LoVo (cell line): Measurements from ENCODE around the gene FIGN.

Experiments used
- DNase-seq: peaks from one replicate; pipeline ENCODE4 v3.0.0-alpha.2; 2016; ENCODE audit warnings: low spot score

The FIGN gene

GRCh38 chr2:163662141-163662780, 73.5 kb downstream of the FIGN start:
- no peak for DNase-seq

DNA sequence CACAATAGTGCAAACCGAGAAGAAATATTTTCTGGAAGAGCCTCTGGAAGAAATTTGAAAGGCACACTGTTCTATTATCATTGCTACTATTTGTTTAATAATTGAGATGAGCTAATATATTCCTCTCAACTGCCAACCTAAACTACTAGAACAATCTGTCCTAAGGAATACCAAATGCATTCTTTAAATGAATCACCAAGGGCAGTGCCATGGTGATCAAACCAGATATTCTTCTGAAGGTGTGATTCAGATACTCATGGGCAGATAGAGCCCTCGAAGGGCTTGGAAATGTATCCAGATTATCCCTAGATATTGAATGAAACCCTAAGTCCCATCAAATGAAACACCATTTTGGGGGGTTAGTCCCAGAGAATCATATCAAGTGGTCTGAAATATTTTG, 76.6 kb downstream of the FIGN start:
- no peak for DNase-seq

DNA sequence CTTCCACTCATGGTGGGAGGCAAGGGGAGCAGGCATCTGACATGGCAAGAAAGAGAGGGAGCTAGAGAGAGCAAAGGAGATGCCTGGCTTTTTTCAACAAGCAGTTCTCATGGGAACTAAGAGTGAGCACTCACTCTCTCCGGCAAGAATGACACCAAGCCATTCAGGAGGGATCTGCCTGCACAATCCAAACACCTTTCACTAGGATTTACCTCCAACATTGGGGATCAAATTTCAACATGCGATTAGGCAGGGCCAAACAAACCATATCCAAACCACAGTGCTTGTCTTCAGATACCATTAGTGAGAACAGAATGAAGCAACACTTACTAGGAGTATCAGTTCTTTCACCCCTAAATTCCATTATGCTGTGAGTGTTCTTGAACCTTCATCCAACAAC, 77.3 kb downstream of the FIGN start:
- no peak for DNase-seq

GRCh38 chr2:163657281-163657656, 78.5 kb downstream of the FIGN start:
- no peak for DNase-seq

DNA sequence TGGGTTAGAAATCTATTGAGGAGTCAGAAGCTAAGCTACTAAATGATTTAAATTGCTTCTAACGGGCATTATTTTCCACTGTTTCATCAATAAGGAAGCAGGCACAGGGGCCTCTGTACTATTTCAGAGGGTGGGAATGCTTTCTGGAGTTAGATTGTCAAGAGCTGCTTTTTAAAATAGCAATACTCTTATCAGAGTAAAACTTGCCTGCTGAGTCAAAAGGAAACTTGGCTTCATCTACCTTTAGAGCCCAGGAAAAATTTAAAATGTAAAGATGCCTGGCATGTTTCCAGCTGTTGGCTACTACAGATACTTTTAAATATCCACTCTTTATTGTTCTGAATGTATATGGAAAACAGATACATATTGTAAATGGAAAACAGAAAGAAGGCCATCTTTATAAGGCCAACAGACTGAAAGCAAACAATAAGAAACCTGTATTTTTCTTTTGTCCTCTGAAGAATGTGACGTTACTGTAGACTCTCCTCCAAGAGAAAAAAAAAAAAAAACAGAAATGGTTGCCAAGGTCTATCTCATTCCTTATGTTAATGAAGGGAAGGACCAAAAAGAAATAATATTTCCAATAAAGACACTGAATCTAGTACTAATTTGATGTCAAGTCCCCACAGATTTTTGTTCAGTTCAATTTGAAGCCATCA, 79.1 kb downstream of the FIGN start:
- no peak for DNase-seq

- DNase-seq = no peak
These were observed 80.1 kb downstream of the FIGN start for GRCh38 chr2:163655667-163656066.

GRCh38 chr2:163652751-163653150, 83.1 kb downstream of the FIGN start:
- DNase-seq = no peak

GRCh38 chr2:163649080-163649479, 86.7 kb downstream of the FIGN start:
- no peak for DNase-seq

DNA sequence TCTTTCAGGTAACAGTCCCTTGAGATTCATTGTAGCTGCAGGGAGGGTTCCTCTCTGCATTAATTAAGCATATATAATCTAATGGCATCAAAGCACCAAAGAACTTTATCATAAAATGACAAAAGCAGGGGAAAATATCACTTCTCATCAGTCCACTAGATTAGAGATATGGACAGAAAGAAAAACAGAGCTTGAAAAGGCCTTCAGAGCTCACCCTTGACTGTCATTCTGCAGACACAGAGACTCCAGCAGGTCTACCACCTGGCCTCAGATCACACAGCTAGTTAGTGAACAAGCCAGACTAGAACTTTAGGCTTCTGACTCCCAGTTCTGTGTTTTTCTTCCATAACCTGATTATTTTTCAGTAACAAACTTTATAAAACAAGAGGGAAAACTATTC, 88.5 kb downstream of the FIGN start:
- DNase-seq = no peak

- no peak for DNase-seq
These were observed 89.1 kb downstream of the FIGN start for GRCh38 chr2:163646687-163647086.

DNA sequence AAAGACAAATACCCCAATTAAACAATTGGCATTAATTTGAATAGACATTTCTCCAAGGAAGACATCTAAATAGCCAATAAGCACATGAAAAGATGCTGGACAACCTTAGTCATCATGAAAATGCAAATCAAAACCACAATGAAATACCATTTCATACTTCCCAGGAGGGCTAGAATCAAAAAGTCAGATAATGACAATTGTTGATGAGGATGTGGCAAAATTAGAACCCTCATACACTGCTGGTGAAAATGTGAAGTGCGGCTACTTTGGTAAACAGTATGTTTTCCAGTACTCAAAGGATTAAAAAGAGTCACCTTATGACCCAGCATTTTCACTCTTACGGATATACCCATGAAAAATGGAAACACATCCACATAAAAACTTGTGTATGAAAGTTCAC, 91.6 kb downstream of the FIGN start:
- DNase-seq = no peak

DNA sequence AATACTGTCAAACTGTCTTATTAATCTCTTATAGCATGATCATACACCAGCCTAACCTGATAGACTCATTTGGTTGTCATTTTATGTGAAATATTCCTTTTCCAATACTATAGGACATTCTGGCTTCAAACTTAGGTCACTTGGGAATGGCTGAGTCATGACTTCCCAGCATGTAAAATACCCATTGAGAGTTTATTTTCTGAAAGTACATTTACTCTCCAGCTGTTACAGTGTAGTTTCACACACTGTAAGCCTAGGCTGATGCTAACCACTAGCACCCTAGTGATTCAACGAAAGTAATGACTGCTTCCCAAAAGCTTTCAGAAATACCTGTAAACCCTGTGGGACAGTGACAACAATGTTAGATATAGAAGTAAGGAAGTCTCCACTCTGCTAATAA, 93.8 kb downstream of the FIGN start:
- no peak for DNase-seq

- no peak for DNase-seq
These were observed 95.1 kb downstream of the FIGN start for GRCh38 chr2:163640542-163641193.

DNA sequence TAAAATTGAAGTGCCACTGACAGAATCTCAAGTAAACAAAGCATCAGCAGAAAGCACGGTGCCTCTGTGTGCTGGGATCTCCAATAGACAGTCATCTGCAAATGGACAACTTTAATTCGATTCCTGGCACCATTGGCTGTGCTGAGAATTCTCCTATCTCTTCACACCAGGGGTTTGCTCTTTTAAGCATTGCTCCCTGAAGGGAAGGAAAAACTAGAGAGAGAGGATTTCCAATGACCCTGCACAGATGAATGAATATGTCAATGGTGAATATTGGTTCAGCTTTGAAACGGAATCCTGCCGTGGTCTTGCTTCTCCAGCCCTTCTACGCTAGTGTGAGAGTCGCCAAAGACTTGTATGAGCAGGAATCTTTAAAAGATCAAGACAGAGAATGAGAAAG, 97.9 kb downstream of the FIGN start:
- no peak for DNase-seq

DNA sequence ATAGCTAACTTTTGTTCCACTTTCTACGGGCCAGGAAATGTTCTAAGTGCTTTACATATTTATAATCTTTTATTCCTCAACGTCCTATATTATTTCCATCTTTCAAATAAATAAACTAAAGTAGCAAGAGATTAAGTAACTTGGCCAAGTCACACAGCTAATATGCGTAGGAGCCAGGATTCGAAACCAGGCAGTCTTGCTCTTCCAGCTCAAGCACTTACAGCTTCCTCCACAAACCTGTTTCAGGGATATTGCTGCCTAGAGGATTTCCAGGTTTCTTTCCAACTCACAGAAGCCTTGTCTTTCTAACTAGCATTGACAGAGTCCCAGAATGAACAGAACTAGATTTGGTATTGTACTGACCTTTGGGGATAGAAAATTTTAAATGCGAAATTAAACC, 102.5 kb downstream of the FIGN start:
- DNase-seq = no peak

DNA sequence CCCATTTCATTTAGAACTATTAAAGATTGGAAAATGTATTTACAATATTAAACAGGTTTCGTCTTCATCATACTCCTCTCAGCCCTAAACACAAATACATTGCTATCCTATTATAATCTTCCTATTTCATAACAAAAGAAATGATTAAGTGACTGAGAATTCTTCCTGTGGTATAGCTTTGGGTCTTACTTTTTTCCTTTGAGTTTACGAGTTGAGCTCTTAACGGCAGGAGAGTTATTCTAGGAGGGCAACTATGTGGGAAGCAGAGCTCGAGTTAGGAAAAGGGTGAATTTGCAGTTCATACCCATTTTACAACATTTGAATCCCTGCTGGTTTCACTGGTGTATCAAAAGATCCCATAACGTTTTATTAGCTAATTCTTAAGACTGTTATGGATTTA, 105.0 kb downstream of the FIGN start:
- DNase-seq = no peak

DNA sequence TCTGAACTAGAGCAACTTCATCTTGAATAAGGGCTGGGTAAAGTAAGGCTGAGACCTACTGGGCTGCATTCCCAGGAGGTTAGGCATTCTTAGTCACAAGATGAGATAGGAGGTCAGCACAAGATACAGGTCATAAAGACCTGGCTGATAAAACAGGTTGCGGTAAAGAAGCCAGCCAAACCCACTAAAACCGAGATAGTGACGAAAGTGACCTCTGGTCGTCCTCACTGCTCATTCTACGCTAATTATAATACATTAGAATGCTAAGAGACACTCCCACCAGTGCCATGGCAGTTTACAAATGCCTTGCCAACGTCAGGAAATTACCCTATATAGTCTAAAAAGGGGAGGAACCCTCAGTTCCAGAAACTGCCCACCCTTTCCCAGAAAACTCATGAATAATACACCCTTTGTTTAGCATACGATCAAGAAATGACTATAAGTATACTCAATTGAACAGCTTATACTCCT, 109.1 kb downstream of the FIGN start:
- DNase-seq = no peak

- DNase-seq = no peak
These were observed 109.6 kb downstream of the FIGN start for GRCh38 chr2:163626208-163626607.

- DNase-seq = no peak
These were observed 110.2 kb downstream of the FIGN start for GRCh38 chr2:163625632-163626031.

DNA sequence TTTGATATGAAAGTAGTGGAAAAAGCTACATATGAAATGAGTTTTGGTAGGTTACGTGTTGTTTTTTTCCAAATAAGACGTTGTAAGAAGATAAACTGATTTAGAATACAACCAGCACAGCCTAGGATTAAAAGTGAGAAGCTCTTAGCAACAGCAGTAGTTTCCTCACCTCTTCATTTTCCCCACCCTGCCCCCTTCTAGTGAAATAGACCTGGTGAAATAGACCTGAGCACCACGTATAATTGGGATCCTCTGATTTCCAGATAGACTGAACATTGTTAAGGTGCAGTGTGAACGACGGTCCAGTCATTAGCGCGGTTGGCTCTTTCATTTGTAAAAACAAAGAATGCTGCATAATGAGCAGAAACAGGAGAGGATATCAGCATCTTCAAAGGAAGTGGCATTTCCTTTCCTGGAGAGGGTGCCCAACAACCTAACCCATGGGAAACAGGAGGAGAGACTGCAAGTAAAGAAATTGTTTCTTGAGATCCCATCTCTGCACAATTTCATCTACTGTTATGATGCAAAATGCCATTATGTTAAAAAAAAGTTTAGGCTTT, 114.3 kb downstream of the FIGN start:
- no peak for DNase-seq

GRCh38 chr2:163617517-163617916, 118.3 kb downstream of the FIGN start:
- no peak for DNase-seq

DNA sequence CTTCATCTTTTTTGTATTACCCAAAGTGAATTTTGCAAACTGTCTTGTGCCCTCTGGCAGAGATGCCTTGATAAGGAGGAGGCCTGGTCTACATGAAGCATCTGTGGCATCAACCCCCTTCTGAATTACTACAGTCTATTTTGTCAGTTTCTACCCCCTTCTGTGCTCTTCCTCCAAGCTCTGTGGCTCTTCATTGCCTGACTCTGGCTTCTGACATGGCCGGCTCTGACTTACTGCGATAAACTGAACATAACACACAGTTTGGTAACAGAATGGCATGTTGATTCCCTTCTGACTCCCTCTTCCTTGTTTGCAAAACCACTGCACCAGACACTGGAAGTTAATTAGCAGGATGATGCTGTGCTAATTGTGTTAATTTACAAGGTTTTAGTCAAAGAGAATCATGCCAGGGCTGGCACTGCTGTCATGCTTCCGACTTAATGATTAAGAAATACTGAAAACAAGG, 122.5 kb downstream of the FIGN start:
- DNase-seq = no peak

DNA sequence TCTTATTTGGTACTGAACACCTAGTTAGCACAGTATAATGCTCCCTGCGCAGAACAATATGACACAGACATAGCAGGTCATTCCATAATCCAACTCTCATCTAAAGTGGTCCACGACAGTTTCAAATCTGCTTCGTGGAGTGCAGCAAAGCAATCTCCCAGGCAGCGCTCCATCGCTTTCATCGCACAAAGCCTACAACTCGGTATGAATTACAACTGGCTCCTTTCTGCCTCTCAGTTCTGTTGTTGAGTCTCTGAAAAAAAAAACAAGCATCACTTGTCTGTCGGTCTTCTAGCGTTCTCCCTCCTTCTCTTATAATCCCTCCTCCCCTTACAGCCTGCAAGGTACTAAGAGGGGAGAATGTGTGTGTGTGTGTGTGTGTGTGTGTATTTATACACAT, 123.5 kb downstream of the FIGN start:
- DNase-seq = no peak
